HEK293 (cell line): ENCODE data around the gene ULBP2.
"Not testable (repeated sequence)": the region's sequence is repeated elsewhere in the genome, so short reads cannot be mapped to it uniquely, and the experiment has no call there.

Experiments
- CTCF ChIA-PET: fragments of 350-600 bp; formaldehyde crosslinking; extraction: SDS; loops from one replicate; lab custom pipeline; 2021; ENCODE audit warnings: antibody characterized with exemption; lab: Yijun Ruan, JAX
- POLR2A ChIA-PET: fragments of 300-600 bp; formaldehyde crosslinking; extraction: SDS; loops from one replicate; lab custom pipeline; 2020; ENCODE audit warnings: antibody characterized with exemption, inconsistent platforms; lab: Yijun Ruan, JAX
- H3K27ac ChIP-seq: fragments of 200-500 bp; sonication (Bioruptor generic); 2 replicates; pipeline ENCODE4 v1.5.1; 2014; ENCODE audit warnings: low read depth, low read length, control low read depth, inconsistent platforms; ENCODE audit errors: extremely low read depth
- H3K36me3 ChIP-seq, 2 experiments: fragments of 200-500 bp in 1 of 2; sonication (Bioruptor generic) in 1 of 2; 1 replicate in 1 of 2; 2 replicates in 1 of 2; pipeline ENCODE4 v1.5.1; 2014 to 2017; ENCODE audit warnings: inconsistent platforms in 2 of 2, low read length in 2 of 2; ENCODE audit not compliant: control insufficient read depth in 2 of 2, insufficient read depth in 1 of 2
- H3K4me1 ChIP-seq: fragments of 200-500 bp; sonication (Bioruptor generic); 2 replicates; pipeline ENCODE4 v1.5.1; 2014; ENCODE audit warnings: mild to moderate bottlenecking, low read length, inconsistent platforms; ENCODE audit not compliant: control insufficient read depth, insufficient read depth
- H3K4me3 ChIP-seq: 2 replicates; pipeline ENCODE4 v1.5.1; 2011; ENCODE audit warnings: low read depth, mild to moderate bottlenecking, control low read depth, low read length, moderate library complexity
- H3K9me3 ChIP-seq: fragments of 200-500 bp; sonication (Bioruptor generic); 2 replicates; pipeline ENCODE4 v1.5.1; 2014; ENCODE audit warnings: low read depth, low read length, inconsistent platforms; ENCODE audit not compliant: control insufficient read depth, insufficient read depth
- BCL6B ChIP-seq: fragments of 450-650 bp; formaldehyde crosslinking; IDR thresholded peaks from 2 replicates; pipeline ENCODE4 v1.5.1; 2017; ENCODE audit warnings: missing biosample characterization, missing genetic modification characterization
- HOXD13 ChIP-seq: sonication (generic); formaldehyde crosslinking; IDR thresholded peaks from 2 replicates; pipeline ENCODE4 v1.8.0; 2022; ENCODE audit warnings: missing genetic modification reagents, borderline replicate concordance
- KLF16 ChIP-seq: fragments of 450-650 bp; formaldehyde crosslinking; IDR thresholded peaks from 2 replicates; pipeline ENCODE4 v1.5.1; 2017; ENCODE audit warnings: missing biosample characterization, missing genetic modification characterization
- KLF8 ChIP-seq: fragments of 450-650 bp; formaldehyde crosslinking; IDR thresholded peaks from 2 replicates; pipeline ENCODE4 v1.5.1; 2016; ENCODE audit warnings: missing biosample characterization, missing genetic modification characterization
- KLF9 ChIP-seq: fragments of 450-650 bp; formaldehyde crosslinking; IDR thresholded peaks from 2 replicates; pipeline ENCODE4 v1.5.1; 2016; ENCODE audit warnings: missing biosample characterization, missing genetic modification characterization, low read depth
- PRDM1 ChIP-seq: fragments of 450-650 bp; formaldehyde crosslinking; IDR thresholded peaks from 2 replicates; pipeline ENCODE4; 2016; ENCODE audit warnings: missing biosample characterization, missing genetic modification characterization
- ZBTB1 ChIP-seq: fragments of 450-650 bp; formaldehyde crosslinking; IDR thresholded peaks from 2 replicates; pipeline ENCODE4 v1.5.1; 2016; ENCODE audit warnings: missing biosample characterization, missing genetic modification characterization
- ZBTB11 ChIP-seq: fragments of 450-650 bp; formaldehyde crosslinking; conservative IDR thresholded peaks from 2 replicates; pipeline ENCODE4 v1.5.1; 2016; ENCODE audit warnings: low read depth, missing biosample characterization, missing genetic modification characterization
- ZNF292 ChIP-seq: fragments of 450-650 bp; formaldehyde crosslinking; IDR thresholded peaks from 2 replicates; pipeline ENCODE4 v1.5.1; 2016; ENCODE audit warnings: low read depth, missing biosample characterization, missing genetic modification characterization, borderline replicate concordance
- ZNF335 ChIP-seq: fragments of 450-650 bp; formaldehyde crosslinking; conservative IDR thresholded peaks from 2 replicates; pipeline ENCODE4 v1.5.1; 2016; ENCODE audit warnings: missing biosample characterization, missing genetic modification characterization
- ZNF501 ChIP-seq: fragments of 450-650 bp; formaldehyde crosslinking; IDR thresholded peaks from 2 replicates; pipeline ENCODE4 v1.5.1; 2016; ENCODE audit warnings: missing biosample characterization, missing genetic modification characterization
- ZNF600 ChIP-seq: fragments of 450-650 bp; formaldehyde crosslinking; IDR thresholded peaks from 2 replicates; pipeline ENCODE4 v1.5.1; 2016; ENCODE audit warnings: missing biosample characterization, missing genetic modification characterization
- ZNF639 ChIP-seq: fragments of 450-650 bp; formaldehyde crosslinking; IDR thresholded peaks from 2 replicates; pipeline ENCODE4 v1.5.1; 2016; ENCODE audit warnings: missing biosample characterization, missing genetic modification characterization
- ZNF654 ChIP-seq: fragments of 450-650 bp; formaldehyde crosslinking; IDR thresholded peaks from 2 replicates; pipeline ENCODE4 v1.5.1; 2016; ENCODE audit warnings: low read depth, missing biosample characterization, missing genetic modification characterization
- ZNF830 ChIP-seq: fragments of 450-650 bp; IDR thresholded peaks from 2 replicates; pipeline ENCODE4 v1.5.0; 2018; ENCODE audit warnings: missing biosample characterization, missing genetic modification characterization, low read depth, mild to moderate bottlenecking, moderate library complexity
- TF ChIP-seq, protein P1 (sequence below): fragments of 450-650 bp; formaldehyde crosslinking; IDR thresholded peaks from 2 replicates; pipeline ENCODE4 v1.5.0; 2017; ENCODE audit warnings: missing biosample characterization, missing genetic modification characterization, borderline replicate concordance
- TF ChIP-seq, protein P2 (sequence below): fragments of 450-650 bp; formaldehyde crosslinking; IDR thresholded peaks from 2 replicates; pipeline ENCODE4 v1.5.1; 2016; ENCODE audit warnings: missing biosample characterization, missing genetic modification characterization

The ULBP2 gene

GRCh38 chr6:149925974-149926777 is 15.6 kb upstream of the ULBP2 start (continued):
- peak; percentile 63; the same call in 1 of the 2 replicates for TF ChIP-seq ZNF600 (tag by site-specific recombination)
- TF ChIP-seq BCL6B (tag by site-specific recombination): no peak
- 0 out of 2 replicates have a peak, but pooled peaks have one; percentile 21 for TF ChIP-seq KLF8
- TF ChIP-seq KLF9 (tag by site-specific recombination): peak; percentile 71
- no peak for TF ChIP-seq ZBTB11
- TF ChIP-seq ZNF501 (tag by site-specific recombination): peak; percentile 38; the same call in 1 of the 2 replicates
- TF ChIP-seq ZNF335: peak; percentile 79

DNA sequence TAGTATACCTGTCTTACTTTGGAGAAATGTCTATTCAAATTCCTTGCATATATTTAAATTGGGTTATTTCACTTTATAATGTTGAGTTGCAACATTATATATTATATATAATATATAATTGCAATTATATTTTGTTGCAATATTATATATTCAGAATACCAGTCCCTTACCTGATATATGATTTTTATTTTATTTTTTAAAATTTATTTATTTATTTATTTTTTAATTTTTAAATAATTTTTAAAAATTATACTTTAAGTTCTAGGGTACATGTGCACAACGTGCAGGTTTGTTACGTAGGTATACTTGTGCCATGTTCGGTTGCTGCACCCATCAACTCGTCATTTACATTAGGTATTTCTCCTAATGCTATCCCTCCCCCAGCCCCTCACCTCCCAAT is 14.8 kb upstream of the ULBP2 start:
- H3K36me3 ChIP-seq, H3K4me3 ChIP-seq, H3K4me1 ChIP-seq, POLR2A ChIA-PET, H3K9me3 ChIP-seq, H3K27ac ChIP-seq: not testable (repeated sequence)
- CTCF ChIA-PET: interaction anchor here (0.8 to 1.3 kb wide), 7 partner anchors 57 to 428 kb away, joined by 3 to 15 read pairs (median 4); no protein-coding TSS in a partner anchor

DNA sequence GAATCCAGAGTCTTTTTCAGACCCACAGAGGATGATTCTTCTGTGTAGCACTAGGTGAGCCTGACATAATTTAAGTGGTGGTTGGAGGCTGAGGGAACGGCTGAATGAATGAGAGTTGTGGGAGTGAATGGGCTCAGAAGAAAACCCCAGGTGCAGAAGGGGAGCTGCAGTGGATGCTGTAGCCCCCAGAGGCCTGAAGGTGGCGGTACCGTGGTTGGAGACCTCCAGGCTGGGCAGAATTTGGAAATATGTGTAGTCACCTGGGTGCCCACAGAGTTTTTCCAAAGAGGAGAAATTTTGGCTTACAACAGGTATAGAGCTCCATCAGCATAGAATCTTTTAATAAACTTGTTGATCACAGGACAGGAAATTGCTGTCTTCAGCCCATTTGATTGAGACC is 12.4 kb upstream of the ULBP2 start:
- POLR2A ChIA-PET: no interaction called here
- TF ChIP-seq ZNF654: peak; percentile 41
- TF ChIP-seq, protein P1, sequence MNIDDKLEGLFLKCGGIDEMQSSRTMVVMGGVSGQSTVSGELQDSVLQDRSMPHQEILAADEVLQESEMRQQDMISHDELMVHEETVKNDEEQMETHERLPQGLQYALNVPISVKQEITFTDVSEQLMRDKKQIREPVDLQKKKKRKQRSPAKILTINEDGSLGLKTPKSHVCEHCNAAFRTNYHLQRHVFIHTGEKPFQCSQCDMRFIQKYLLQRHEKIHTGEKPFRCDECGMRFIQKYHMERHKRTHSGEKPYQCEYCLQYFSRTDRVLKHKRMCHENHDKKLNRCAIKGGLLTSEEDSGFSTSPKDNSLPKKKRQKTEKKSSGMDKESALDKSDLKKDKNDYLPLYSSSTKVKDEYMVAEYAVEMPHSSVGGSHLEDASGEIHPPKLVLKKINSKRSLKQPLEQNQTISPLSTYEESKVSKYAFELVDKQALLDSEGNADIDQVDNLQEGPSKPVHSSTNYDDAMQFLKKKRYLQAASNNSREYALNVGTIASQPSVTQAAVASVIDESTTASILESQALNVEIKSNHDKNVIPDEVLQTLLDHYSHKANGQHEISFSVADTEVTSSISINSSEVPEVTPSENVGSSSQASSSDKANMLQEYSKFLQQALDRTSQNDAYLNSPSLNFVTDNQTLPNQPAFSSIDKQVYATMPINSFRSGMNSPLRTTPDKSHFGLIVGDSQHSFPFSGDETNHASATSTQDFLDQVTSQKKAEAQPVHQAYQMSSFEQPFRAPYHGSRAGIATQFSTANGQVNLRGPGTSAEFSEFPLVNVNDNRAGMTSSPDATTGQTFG (tag by site-specific recombination): no peak
- peak; percentile 48 for TF ChIP-seq PRDM1 (tag by site-specific recombination)
- no peak for TF ChIP-seq KLF16 (tag by site-specific recombination)
- TF ChIP-seq, protein P2, sequence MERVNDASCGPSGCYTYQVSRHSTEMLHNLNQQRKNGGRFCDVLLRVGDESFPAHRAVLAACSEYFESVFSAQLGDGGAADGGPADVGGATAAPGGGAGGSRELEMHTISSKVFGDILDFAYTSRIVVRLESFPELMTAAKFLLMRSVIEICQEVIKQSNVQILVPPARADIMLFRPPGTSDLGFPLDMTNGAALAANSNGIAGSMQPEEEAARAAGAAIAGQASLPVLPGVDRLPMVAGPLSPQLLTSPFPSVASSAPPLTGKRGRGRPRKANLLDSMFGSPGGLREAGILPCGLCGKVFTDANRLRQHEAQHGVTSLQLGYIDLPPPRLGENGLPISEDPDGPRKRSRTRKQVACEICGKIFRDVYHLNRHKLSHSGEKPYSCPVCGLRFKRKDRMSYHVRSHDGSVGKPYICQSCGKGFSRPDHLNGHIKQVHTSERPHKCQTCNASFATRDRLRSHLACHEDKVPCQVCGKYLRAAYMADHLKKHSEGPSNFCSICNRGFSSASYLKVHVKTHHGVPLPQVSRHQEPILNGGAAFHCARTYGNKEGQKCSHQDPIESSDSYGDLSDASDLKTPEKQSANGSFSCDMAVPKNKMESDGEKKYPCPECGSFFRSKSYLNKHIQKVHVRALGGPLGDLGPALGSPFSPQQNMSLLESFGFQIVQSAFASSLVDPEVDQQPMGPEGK (tag by site-specific recombination): no peak
- TF ChIP-seq ZNF292: no peak
- TF ChIP-seq ZBTB1 (tag by site-specific recombination): no peak
- TF ChIP-seq HOXD13 (CRISPR knock-in tag): no peak
- no peak for TF ChIP-seq ZNF639 (tag by site-specific recombination)
- TF ChIP-seq ZNF830 (tag by site-specific recombination): no peak
- TF ChIP-seq, all 188 proteins: peak for 2
- CTCF ChIA-PET: interaction anchor here (0.6 to 2.6 kb wide), 20 partner anchors 48 to 652 kb away, joined by 3 to 14 read pairs (median 4); no protein-coding TSS in a partner anchor
- Histone ChIP-seq H3K4me3 (no peak overlapping the region), H3K27ac (no peak overlapping the region), H3K4me1 (no peaks in the 10 kb centered on the region), H3K9me3 (no peaks in the 10 kb centered on the region), H3K36me3 (no peaks in the 10 kb centered on the region)
